Endothelial cell of umbilical vein (primary cell): Measurements from ENCODE around the gene MID1IP1. TPM values are rescaled to one million over a fixed set of nuclear protein-coding genes. Genes with fewer than 3 reads are reported as not detected.

ENCODE experiments used
- BruUV-seq: library from RNA; stranded (reverse); fragments of 400-500 nt; replicated peaks from 2 replicates; lab custom pipeline; 2021; lab: Mats Ljungman, UMichigan
- CTCF ChIA-PET: fragments of 300-600, 350-600 bp; sonication (Branson Sonifier 250); formaldehyde crosslinking; loops from one replicate; lab custom pipeline; 2021; ENCODE audit warnings: antibody characterized with exemption, inconsistent platforms; lab: Charles Lee
- POLR2A ChIA-PET: fragments of 300-600, 350-600 bp; sonication (Branson Sonifier 250); formaldehyde crosslinking; loops from one replicate; lab custom pipeline; 2021; ENCODE audit warnings: antibody characterized with exemption, inconsistent platforms; lab: Charles Lee
- DNase-seq: peaks from one replicate; pipeline ENCODE4 v3.0.0-alpha.2; 2011; ENCODE audit warnings: low read depth, low spot score
- FAIRE-seq: peaks from 2 replicates; lab custom pipeline; 2011; peaks lifted over from hg19 to GRCh38; lab: Jason Lieb, UNC
- H2AFZ ChIP-seq: 2 replicates; pipeline ENCODE4 v1.6.0; 2012; ENCODE audit warnings: low read depth, low read length, control low read depth, inconsistent platforms
- H3K27ac ChIP-seq: 2 replicates; pipeline ENCODE4 v1.5.1; 2011; ENCODE audit warnings: low read depth, mild to moderate bottlenecking, control low read depth, low read length, moderate library complexity; ENCODE audit not compliant: insufficient read depth
- H3K27me3 ChIP-seq, 2 experiments: 2 replicates each; pipeline versions ENCODE4 v1.6.0 to v1.6.1; 2011; ENCODE audit warnings: low read length in 2 of 2, mixed read lengths in 1 of 2; ENCODE audit not compliant: control insufficient read depth in 2 of 2, insufficient read depth in 2 of 2
- H3K36me3 ChIP-seq, 2 experiments: 2 replicates in 1 of 2; 3 replicates in 1 of 2; pipeline ENCODE4 v1.5.1; 2011; ENCODE audit warnings: low read length in 2 of 2, mild to moderate bottlenecking in 1 of 2, moderate library complexity in 1 of 2; ENCODE audit not compliant: control insufficient read depth in 2 of 2, insufficient read depth in 2 of 2; ENCODE audit errors: extremely low read depth in 1 of 2
- H3K4me1 ChIP-seq: 3 replicates; pipeline ENCODE4 v1.5.1; 2011; ENCODE audit warnings: mild to moderate bottlenecking, low read length; ENCODE audit not compliant: control insufficient read depth, insufficient read depth; ENCODE audit errors: extremely low read depth
- H3K4me2 ChIP-seq: 2 replicates; pipeline ENCODE4 v1.6.1; 2011; ENCODE audit warnings: low read length, control low read depth, mixed read lengths; ENCODE audit not compliant: insufficient read depth
- H3K4me3 ChIP-seq, 3 experiments: fragments of 200-600 bp in 1 of 3; sonication (generic), shearing (Covaris generic) in 1 of 3; replicated peaks in 1 of 3; 2 replicates each; pipeline ENCODE4 v1.5.1; 2011 to 2016; ENCODE audit warnings: control low read depth in 3 of 3, low read length in 3 of 3, mild to moderate bottlenecking in 2 of 3, inconsistent platforms in 1 of 3, low read depth in 1 of 3, moderate library complexity in 1 of 3; ENCODE audit not compliant: insufficient read depth in 1 of 3
- H3K79me2 ChIP-seq: 2 replicates; pipeline ENCODE4 v1.6.0; 2012; ENCODE audit warnings: low read length, inconsistent platforms; ENCODE audit not compliant: control insufficient read depth, insufficient read depth
- H3K9ac ChIP-seq: replicated peaks from 2 replicates; pipeline ENCODE3; 2011; ENCODE audit warnings: low read length, control low read depth; ENCODE audit not compliant: insufficient read depth; ENCODE audit errors: extremely low read depth
- H3K9me1 ChIP-seq: replicated peaks from 3 replicates; pipeline ENCODE4 v1.6.0; 2011; ENCODE audit warnings: mild to moderate bottlenecking, low read length; ENCODE audit not compliant: control insufficient read depth, insufficient read depth; ENCODE audit errors: extremely low read depth
- H3K9me3 ChIP-seq: replicated peaks from 2 replicates; pipeline ENCODE4 v1.5.1; 2012; ENCODE audit warnings: low read length, inconsistent platforms; ENCODE audit not compliant: control insufficient read depth, insufficient read depth
- H4K20me1 ChIP-seq: replicated peaks from 2 replicates; pipeline ENCODE3; 2011; ENCODE audit warnings: mild to moderate bottlenecking, low read length; ENCODE audit not compliant: control insufficient read depth, insufficient read depth; ENCODE audit errors: extremely low read depth
- CTCF ChIP-seq, 2 donors: IDR thresholded peaks; 1 replicate in 1 of 2; 2 replicates in 1 of 2; pipeline ENCODE4 v1.5.1; 2011; ENCODE audit warnings: low read length in 2 of 2, mild to moderate bottlenecking in 2 of 2, moderate library complexity in 2 of 2, control low read depth in 1 of 2, inconsistent platforms in 1 of 2, low read depth in 1 of 2; ENCODE audit not compliant: insufficient read depth in 1 of 2; ENCODE audit errors: extremely low read depth in 1 of 2
- GATA2 ChIP-seq: IDR thresholded peaks from 2 replicates; pipeline ENCODE4 v1.7.0; 2011; ENCODE audit warnings: low read depth, mild to moderate bottlenecking, moderate library complexity, mixed read lengths, low read length; ENCODE audit not compliant: insufficient read length, insufficient read depth
- JUN ChIP-seq: IDR thresholded peaks from 2 replicates; pipeline ENCODE4 v1.6.1; 2011; ENCODE audit warnings: borderline replicate concordance, low read depth; ENCODE audit not compliant: insufficient read length, insufficient read depth
- MAX ChIP-seq: IDR thresholded peaks from 2 replicates; pipeline ENCODE4 v1.6.1; 2011; ENCODE audit not compliant: insufficient read depth, insufficient read length
- MYC ChIP-seq: IDR thresholded peaks from one replicate; pipeline ENCODE4 v1.6.1; 2011; ENCODE audit warnings: mild to moderate bottlenecking, low read depth, low read length
- POLR2A ChIP-seq: IDR thresholded peaks from 2 replicates; pipeline ENCODE4 v1.6.1; 2012; ENCODE audit warnings: low read depth, mild to moderate bottlenecking, control low read depth, low read length
- POLR2AphosphoS5 ChIP-seq: IDR thresholded peaks from 2 replicates; pipeline ENCODE4 v1.6.1; 2012; ENCODE audit warnings: low read depth, mild to moderate bottlenecking, control low read depth, low read length, moderate library complexity; ENCODE audit not compliant: insufficient read depth
- dilution Hi-C: fragments of 300-500 bp; cut with MboI; formaldehyde crosslinking; loops from one replicate; pipeline ENCODE4 v1.15.0; 2019; ENCODE audit warnings: low sequenced_read_pairs; ENCODE audit not compliant: extremely low pct_ligation_motif_present
- intact Hi-C: fragments of 100-400 bp; cut with micrococcal nuclease; formaldehyde crosslinking; loops from one replicate; pipeline ENCODE4 v1.10.0; 2022
- polyA plus RNA-seq, 4 experiments: library from polyadenylated mRNA; depleted of rRNA in 3 of 4; stranded (reverse) in 3 of 4; unstranded in 1 of 4; fragments of >200 nt; gene quantifications; 2 replicates each; pipeline versions ENCODE4 v1.2.1 to v1.2.3, GENCODE V29; 2011 to 2012; ENCODE audit warnings: missing spikeins in 1 of 4
- total RNA-seq: library from RNA; stranded (reverse); gene quantifications from 2 replicates; pipeline ENCODE4 v1.2.3, GENCODE V29; 2021

MID1IP1 gene
- total and polyA plus RNA-seq, 2 donors (not counting 3 experiments of a cell fraction or from before 2014, with no cell fraction given) = 23.2 to 25.1 TPM

- Histone ChIP-seq H3K4me3 (no peak overlapping the region), H3K36me3 (no peaks in the 10 kb centered on the region), H3K79me2 (peaks cover 34% of the 10 kb centered on the region), H2AFZ (no peak overlapping the region), H3K27me3 (no peaks in the 10 kb centered on the region), H3K27ac (no peak overlapping the region), H3K9ac (no peak overlapping the region), H3K9me1 (no peaks in the 10 kb centered on the region), H4K20me1 (no peaks in the 10 kb centered on the region), H3K4me1 (peaks cover 5% of the 10 kb centered on the region), H3K4me2 (no peak overlapping the region), H3K9me3 (no peaks in the 10 kb centered on the region)
- FAIRE-seq (no peak), DNase-seq (no peak)
- POLR2A ChIA-PET = no interaction called here
- intact Hi-C loops = loop anchor here (10.0 kb wide), 2 partner anchors 807 to 1367 kb away; no protein-coding TSS in a partner anchor
- no peak for TF ChIP-seq POLR2A
- no peak for TF ChIP-seq JUN
- no peak for TF ChIP-seq GATA2
- no peak for TF ChIP-seq MAX
- TF ChIP-seq CTCF (IDR thresholded peaks at IDR 0.05; ENCODE audit: extremely low read depth in 1 of 2, insufficient read depth in 1 of 2, low read depth in 1 of 2, low read length in 2 of 2) = no peak
- TF ChIP-seq POLR2AphosphoS5 = no peak
- TF ChIP-seq MYC = no peak
- no TSS peak for BruUV-seq
- dilution Hi-C loops = no loop called here
- CTCF ChIA-PET = no interaction called here
These were observed 6.6 kb downstream of the MID1IP1 start for GRCh38 chrX:38807873-38808272.
